HCT116 (cell line): Measurements from ENCODE around the gene HVCN1. TPM values are rescaled to one million over a fixed set of nuclear protein-coding genes. Genes with fewer than 3 reads are reported as not detected.

Experiments used
- ATAC-seq: fragments of 200-7000 bp; cut with Tn5 transposase; 2 replicates; pipeline ENCODE4 v1.9.1; 2020; ENCODE audit warnings: mild to moderate bottlenecking, moderate library complexity
- BruUV-seq: library from RNA; stranded (reverse); fragments of 400-500 nt; replicated peaks from 2 replicates; lab custom pipeline; 2021; lab: Mats Ljungman, UMichigan
- CTCF ChIA-PET: fragments of 300-600 bp; sonication (Branson Sonifier 250); formaldehyde crosslinking; loops from one replicate; lab custom pipeline; 2021; ENCODE audit warnings: antibody characterized with exemption; lab: Charles Lee
- POLR2A ChIA-PET: fragments of 300-600, 350-600 bp; sonication (Branson Sonifier 250); formaldehyde crosslinking; loops from one replicate; lab custom pipeline; 2021; ENCODE audit warnings: antibody characterized with exemption; lab: Charles Lee
- RAD21 ChIA-PET, 2 experiments: fragments of 300-600 bp; sonication (Branson Sonifier 250); formaldehyde crosslinking; loops; one replicate each; lab custom pipeline; 2023; ENCODE audit warnings: low total read pairs in 2 of 2; ENCODE audit not compliant: uncharacterized antibody in 2 of 2, unreplicated experiment in 2 of 2, low non-redundant PET in 1 of 2; lab: Charles Lee
- DNase-seq: peaks from one replicate; pipeline ENCODE4 v3.0.0-alpha.2; 2010; ENCODE audit warnings: low read depth, low spot score
- H2AFZ ChIP-seq: fragments of 200-600 bp; shearing (Covaris generic), sonication (generic); 2 replicates; pipeline ENCODE4 v1.6.1; 2017; ENCODE audit warnings: low read depth, mixed run types, mixed read lengths, antibody characterized with exemption, low read length; ENCODE audit not compliant: poor library complexity, severe bottlenecking
- H3K27ac ChIP-seq: 2 replicates; pipeline ENCODE4 v1.5.1; 2012; ENCODE audit warnings: low read depth, low read length
- H3K27me3 ChIP-seq: fragments of 200-600 bp; sonication (generic); 2 replicates; pipeline ENCODE4 v1.6.1; 2016; ENCODE audit warnings: mixed run types, low read length, mixed read lengths; ENCODE audit not compliant: insufficient read depth
- H3K36me3 ChIP-seq, 2 experiments: fragments of 200-500 bp in 1 of 2; fragments of 200-600 bp in 1 of 2; sonication (Bioruptor generic) in 1 of 2; sonication (generic) in 1 of 2; 2 replicates each; pipeline versions ENCODE4 v1.5.1 to v1.6.1; 2014 to 2016; ENCODE audit warnings: low read length in 2 of 2, inconsistent platforms in 1 of 2, mixed read lengths in 1 of 2, mixed run types in 1 of 2; ENCODE audit not compliant: insufficient read depth in 2 of 2, control insufficient read depth in 1 of 2
- H3K4me1 ChIP-seq, 2 experiments: fragments of 200-600 bp in 1 of 2; sonication (generic) in 1 of 2; 2 replicates each; pipeline versions ENCODE4 v1.5.1 to v1.6.1; 2012 to 2017; ENCODE audit warnings: low read length in 2 of 2, inconsistent platforms in 1 of 2, mild to moderate bottlenecking in 1 of 2, mixed read lengths in 1 of 2, mixed run types in 1 of 2, moderate library complexity in 1 of 2; ENCODE audit not compliant: insufficient read depth in 2 of 2, control insufficient read depth in 1 of 2
- H3K4me2 ChIP-seq: fragments of 200-600 bp; sonication (generic); 2 replicates; pipeline ENCODE4 v1.6.1; 2017; ENCODE audit warnings: mixed run types, low read length, mixed read lengths
- H3K4me3 ChIP-seq, 2 experiments: fragments of 200-600 bp in 1 of 2; sonication (generic) in 1 of 2; replicated peaks in 1 of 2; 2 replicates each; pipeline ENCODE4 v1.5.1; 2011 to 2016; ENCODE audit warnings: low read length in 2 of 2, control low read depth in 1 of 2, low read depth in 1 of 2, mild to moderate bottlenecking in 1 of 2, mixed read lengths in 1 of 2, mixed run types in 1 of 2
- H3K79me2 ChIP-seq: fragments of 200-600 bp; sonication (generic); 2 replicates; pipeline ENCODE4 v1.6.1; 2017; ENCODE audit warnings: mild to moderate bottlenecking, mixed run types, low read length, moderate library complexity, mixed read lengths; ENCODE audit not compliant: insufficient read depth
- H3K9ac ChIP-seq: fragments of 200-600 bp; sonication (generic); 2 replicates; pipeline ENCODE4 v1.6.1; 2016; ENCODE audit warnings: low read length, mixed read lengths
- H3K9me2 ChIP-seq: fragments of 200-600 bp; sonication (generic), shearing (Covaris generic); 2 replicates; pipeline ENCODE4 v1.6.1; 2017; ENCODE audit warnings: mixed run types, mild to moderate bottlenecking, moderate library complexity; ENCODE audit not compliant: insufficient read depth
- H3K9me3 ChIP-seq, 2 experiments: fragments of 200-500 bp in 1 of 2; fragments of 200-600 bp in 1 of 2; sonication (Bioruptor generic) in 1 of 2; sonication (generic) in 1 of 2; 2 replicates each; pipeline ENCODE4 v1.6.1; 2014 to 2017; ENCODE audit warnings: low read length in 2 of 2, mixed read lengths in 2 of 2, inconsistent platforms in 1 of 2, low read depth in 1 of 2, mild to moderate bottlenecking in 1 of 2, mixed run types in 1 of 2, moderate library complexity in 1 of 2; ENCODE audit not compliant: control insufficient read depth in 1 of 2, insufficient read depth in 1 of 2
- H4K20me1 ChIP-seq: fragments of 200-600 bp; sonication (generic), shearing (Covaris generic); 2 replicates; pipeline ENCODE4 v1.6.1; 2017; ENCODE audit warnings: mixed run types, mild to moderate bottlenecking, moderate library complexity; ENCODE audit not compliant: insufficient read depth
- CTCF ChIP-seq, 3 experiments: fragments of 200-600 bp in 1 of 3; sonication (generic) in 1 of 3; IDR thresholded peaks in 2 of 3; conservative IDR thresholded peaks in 1 of 3; 2 replicates each; pipeline ENCODE4 v1.5.1; 2012 to 2017; ENCODE audit warnings: low read depth in 2 of 3, low read length in 2 of 3, antibody characterized with exemption in 1 of 3, borderline replicate concordance in 1 of 3, control low read depth in 1 of 3, mild to moderate bottlenecking in 1 of 3, mixed read lengths in 1 of 3, mixed run types in 1 of 3, moderate library complexity in 1 of 3; ENCODE audit not compliant: insufficient read depth in 1 of 3
- POLR2A ChIP-seq: IDR thresholded peaks from 2 replicates; pipeline ENCODE4 v1.7.0; 2011; ENCODE audit warnings: borderline replicate concordance; ENCODE audit not compliant: insufficient read depth, insufficient read length; ENCODE audit errors: extremely low read depth
- intact Hi-C: fragments of 100-400 bp; cut with micrococcal nuclease; formaldehyde crosslinking; loops from 2 replicates; pipeline ENCODE4 v1.10.0; 2022
- total RNA-seq: library from RNA; stranded (reverse); gene quantifications from one replicate; pipeline ENCODE4 v1.2.1, GENCODE V29; 2021; ENCODE audit not compliant: unreplicated experiment
- TF ChIP-seq, protein P1 (sequence below): IDR thresholded peaks from 2 replicates; pipeline ENCODE4 v1.6.1; 2012; ENCODE audit warnings: low read depth
- TF ChIP-seq, protein P2 (sequence below): IDR thresholded peaks from 2 replicates; pipeline ENCODE4 v1.6.1; 2011; ENCODE audit warnings: mild to moderate bottlenecking, low read length, moderate library complexity; ENCODE audit not compliant: insufficient replicate concordance; ENCODE audit errors: extremely low read depth

Gene HVCN1
- total RNA-seq, 1 experiment from 2014 or later = 0.15 TPM

GRCh38 chr12:110637869-110638441 is 51.0 kb downstream of the HVCN1 start:
- POLR2A ChIA-PET = no interaction called here
- intact Hi-C loops = no loop called here
- DNase-seq = no peak
- no peaks in the 10 kb centered on the region for H3K9me2 ChIP-seq
- H3K4me1 ChIP-seq = peaks cover 0 to 10% of the 10 kb centered on the region in 2 experiments; a peak in 2 of 4 replicates
- no peak overlapping the region for H3K4me3 ChIP-seq
- no peak overlapping the region for H3K4me2 ChIP-seq
- H3K9ac ChIP-seq = no peak overlapping the region
- no peaks in the 10 kb centered on the region for H4K20me1 ChIP-seq
- H3K79me2 ChIP-seq = no peaks in the 10 kb centered on the region
- BruUV-seq = no TSS peak
- TF ChIP-seq POLR2A (no peak), CTCF (IDR thresholded peaks at IDR 0.05 in 2 of 3, conservative IDR thresholded peaks at IDR 0.05 in 1 of 3; ENCODE audit: borderline replicate concordance in 1 of 3, insufficient read depth in 1 of 3, low read depth in 2 of 3, low read length in 2 of 3) (no peak)
- TF ChIP-seq, protein P1, sequence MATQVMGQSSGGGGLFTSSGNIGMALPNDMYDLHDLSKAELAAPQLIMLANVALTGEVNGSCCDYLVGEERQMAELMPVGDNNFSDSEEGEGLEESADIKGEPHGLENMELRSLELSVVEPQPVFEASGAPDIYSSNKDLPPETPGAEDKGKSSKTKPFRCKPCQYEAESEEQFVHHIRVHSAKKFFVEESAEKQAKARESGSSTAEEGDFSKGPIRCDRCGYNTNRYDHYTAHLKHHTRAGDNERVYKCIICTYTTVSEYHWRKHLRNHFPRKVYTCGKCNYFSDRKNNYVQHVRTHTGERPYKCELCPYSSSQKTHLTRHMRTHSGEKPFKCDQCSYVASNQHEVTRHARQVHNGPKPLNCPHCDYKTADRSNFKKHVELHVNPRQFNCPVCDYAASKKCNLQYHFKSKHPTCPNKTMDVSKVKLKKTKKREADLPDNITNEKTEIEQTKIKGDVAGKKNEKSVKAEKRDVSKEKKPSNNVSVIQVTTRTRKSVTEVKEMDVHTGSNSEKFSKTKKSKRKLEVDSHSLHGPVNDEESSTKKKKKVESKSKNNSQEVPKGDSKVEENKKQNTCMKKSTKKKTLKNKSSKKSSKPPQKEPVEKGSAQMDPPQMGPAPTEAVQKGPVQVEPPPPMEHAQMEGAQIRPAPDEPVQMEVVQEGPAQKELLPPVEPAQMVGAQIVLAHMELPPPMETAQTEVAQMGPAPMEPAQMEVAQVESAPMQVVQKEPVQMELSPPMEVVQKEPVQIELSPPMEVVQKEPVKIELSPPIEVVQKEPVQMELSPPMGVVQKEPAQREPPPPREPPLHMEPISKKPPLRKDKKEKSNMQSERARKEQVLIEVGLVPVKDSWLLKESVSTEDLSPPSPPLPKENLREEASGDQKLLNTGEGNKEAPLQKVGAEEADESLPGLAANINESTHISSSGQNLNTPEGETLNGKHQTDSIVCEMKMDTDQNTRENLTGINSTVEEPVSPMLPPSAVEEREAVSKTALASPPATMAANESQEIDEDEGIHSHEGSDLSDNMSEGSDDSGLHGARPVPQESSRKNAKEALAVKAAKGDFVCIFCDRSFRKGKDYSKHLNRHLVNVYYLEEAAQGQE = no peak
- TF ChIP-seq, protein P2, sequence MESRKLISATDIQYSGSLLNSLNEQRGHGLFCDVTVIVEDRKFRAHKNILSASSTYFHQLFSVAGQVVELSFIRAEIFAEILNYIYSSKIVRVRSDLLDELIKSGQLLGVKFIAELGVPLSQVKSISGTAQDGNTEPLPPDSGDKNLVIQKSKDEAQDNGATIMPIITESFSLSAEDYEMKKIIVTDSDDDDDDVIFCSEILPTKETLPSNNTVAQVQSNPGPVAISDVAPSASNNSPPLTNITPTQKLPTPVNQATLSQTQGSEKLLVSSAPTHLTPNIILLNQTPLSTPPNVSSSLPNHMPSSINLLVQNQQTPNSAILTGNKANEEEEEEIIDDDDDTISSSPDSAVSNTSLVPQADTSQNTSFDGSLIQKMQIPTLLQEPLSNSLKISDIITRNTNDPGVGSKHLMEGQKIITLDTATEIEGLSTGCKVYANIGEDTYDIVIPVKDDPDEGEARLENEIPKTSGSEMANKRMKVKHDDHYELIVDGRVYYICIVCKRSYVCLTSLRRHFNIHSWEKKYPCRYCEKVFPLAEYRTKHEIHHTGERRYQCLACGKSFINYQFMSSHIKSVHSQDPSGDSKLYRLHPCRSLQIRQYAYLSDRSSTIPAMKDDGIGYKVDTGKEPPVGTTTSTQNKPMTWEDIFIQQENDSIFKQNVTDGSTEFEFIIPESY = no peak
- CTCF ChIA-PET = no interaction called here
- H3K27ac ChIP-seq = no peak overlapping the region
- H3K36me3 ChIP-seq = no peaks in the 10 kb centered on the region; a peak in 1 of 4 replicates
- no peak overlapping the region for H2AFZ ChIP-seq
- no peaks in the 10 kb centered on the region for H3K9me3 ChIP-seq
- RAD21 ChIA-PET = no interaction called here
- ATAC-seq = no peak
- H3K27me3 ChIP-seq = no peaks in the 10 kb centered on the region
